GM19438 (cell line): ENCODE measurements around the gene EPHB1.

ENCODE experiments used
- ATAC-seq: cut with Tn5 transposase; IDR thresholded peaks from one replicate; pipeline ENCODE4 v1.9.1; 2021; ENCODE audit warnings: low read depth; ENCODE audit not compliant: unreplicated experiment

The EPHB1 gene

DNA sequence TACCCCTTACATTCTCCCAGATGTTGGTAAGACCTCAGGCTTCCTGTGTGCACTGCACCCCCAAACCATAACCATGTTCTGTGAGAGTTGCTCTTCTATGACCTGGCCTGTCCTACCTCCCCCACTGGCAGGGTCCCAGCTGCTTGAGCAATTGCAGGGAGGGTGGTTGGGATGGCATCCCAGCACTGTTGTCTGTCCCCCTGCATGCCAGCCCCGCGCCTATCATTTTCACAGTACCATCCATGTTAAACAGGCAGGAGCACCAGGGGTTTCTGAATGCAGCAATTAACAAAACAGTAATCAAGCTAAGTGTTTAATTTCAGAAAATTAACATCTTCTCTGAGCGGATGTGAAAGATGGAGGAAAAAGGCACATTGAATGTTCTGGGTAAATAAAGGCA lies 345.5 kb downstream of the EPHB1 start:
- no peak for ATAC-seq

- no peak for ATAC-seq
These were observed 346.1 kb downstream of the EPHB1 start for GRCh38 chr3:135141160-135141559.

GRCh38 chr3:135141672-135142071 lies 346.6 kb downstream of the EPHB1 start:
- no peak for ATAC-seq

- ATAC-seq, result no peak
These were observed 347.5 kb downstream of the EPHB1 start for GRCh38 chr3:135142530-135142929.

DNA sequence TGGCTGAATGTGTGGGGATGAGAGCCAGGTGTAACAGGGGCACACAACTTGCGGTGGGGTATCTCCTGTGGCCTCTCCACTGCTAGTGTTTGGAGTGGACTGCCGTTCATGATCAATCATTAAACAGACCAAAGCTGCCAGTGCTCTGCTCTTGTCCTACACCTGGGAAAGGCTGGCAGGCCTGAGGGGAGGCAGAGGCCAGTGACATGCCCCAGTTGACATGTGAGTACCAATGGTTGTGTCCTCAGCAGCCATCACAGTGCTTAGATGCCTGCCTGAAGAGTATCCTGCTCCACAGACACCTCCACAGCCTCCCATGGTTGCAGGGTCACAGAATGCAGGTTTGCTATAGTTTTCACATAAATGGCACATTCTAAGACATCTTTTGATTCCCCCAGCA lies 348.4 kb downstream of the EPHB1 start:
- no peak for ATAC-seq

DNA sequence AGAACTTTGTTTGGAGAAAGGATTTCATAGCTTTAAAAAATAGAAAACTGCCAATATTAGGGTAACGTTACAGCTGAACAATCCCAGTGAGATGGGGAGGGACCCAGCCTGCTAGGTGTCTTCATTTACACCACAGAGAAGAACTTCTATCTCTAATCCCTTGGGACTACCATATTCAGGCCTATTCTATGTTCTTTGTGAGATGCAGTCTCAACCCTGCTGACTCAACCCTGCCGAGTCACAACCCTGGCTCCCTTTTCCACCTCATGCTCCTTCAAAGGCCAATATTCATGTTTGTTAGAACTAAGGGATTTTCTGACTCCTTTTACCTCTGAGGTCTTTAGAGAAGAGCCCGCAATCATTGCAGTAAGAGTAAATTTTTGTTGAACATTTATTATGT lies 350.5 kb downstream of the EPHB1 start:
- no peak for ATAC-seq

GRCh38 chr3:135147657-135148056 lies 352.6 kb downstream of the EPHB1 start:
- ATAC-seq, result no peak

- ATAC-seq, result no peak
These were observed 353.4 kb downstream of the EPHB1 start for GRCh38 chr3:135148398-135149020.

DNA sequence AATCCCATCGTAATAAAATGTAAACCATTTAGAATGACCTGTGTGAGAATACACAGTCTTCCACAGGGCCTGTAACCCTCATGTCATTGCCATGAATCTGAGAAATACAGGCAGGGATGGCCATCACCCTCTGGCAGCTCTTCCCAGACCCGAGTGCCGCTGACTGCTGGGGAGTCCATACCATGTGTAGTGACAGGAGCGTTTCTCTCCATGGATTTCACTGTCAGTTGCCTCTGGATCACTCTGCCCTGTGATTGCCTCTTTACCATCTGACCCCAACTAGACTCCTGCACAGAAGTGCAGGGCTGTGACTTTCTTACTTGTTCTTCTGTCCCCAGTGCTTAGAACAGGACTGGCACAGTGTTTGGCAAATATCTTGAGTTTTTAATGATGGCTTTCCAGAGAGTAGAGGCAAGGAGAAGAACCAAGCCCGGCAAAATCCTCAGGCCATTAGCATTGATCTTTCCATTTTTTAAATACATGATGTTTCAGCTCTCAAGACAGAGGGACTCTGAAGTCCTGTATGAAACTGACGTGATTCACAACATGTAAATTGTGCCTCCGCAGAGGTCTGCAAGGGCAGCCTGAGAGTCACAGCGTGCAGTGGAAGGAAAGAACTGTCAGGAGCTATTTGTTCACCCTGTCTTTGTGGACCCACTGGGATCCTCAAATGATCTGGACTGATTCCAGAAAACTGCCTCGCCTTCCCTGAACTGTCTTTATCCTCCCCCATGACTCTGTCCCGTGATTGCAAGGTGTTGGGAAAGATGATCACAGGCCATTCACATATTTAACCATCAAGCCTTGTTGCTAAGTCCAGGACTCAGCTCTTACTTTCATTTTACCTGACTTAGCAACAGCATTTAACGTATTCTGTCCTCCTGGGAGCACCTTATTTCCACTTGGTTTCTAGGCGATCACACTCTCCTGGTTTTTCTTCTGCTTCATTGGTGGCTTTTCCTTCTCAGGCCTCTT lies 354.9 kb downstream of the EPHB1 start:
- ATAC-seq, result no peak

GRCh38 chr3:135154186-135154585 lies 359.1 kb downstream of the EPHB1 start:
- no peak for ATAC-seq

- no peak for ATAC-seq
These were observed 360.2 kb downstream of the EPHB1 start for GRCh38 chr3:135155228-135155627.

DNA sequence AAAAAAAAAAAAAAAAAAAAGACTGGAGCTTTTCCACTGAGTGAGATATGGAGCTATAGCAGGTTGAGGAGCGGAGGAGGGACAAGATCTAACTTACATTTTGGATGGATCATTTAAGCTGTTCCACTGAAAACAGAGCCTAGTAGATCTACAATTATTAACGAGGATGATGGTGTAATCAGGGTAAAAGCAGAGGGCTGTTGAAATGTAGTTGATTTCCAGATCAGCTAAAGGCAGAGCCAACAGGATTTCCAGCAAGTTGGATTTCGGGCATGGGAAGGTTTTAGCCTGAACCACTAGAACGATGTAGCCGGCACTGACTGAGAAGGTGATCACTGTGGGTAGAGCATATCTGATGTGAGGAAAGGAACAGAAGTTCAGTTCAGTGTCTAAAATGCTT lies 360.7 kb downstream of the EPHB1 start:
- ATAC-seq, result no peak

DNA sequence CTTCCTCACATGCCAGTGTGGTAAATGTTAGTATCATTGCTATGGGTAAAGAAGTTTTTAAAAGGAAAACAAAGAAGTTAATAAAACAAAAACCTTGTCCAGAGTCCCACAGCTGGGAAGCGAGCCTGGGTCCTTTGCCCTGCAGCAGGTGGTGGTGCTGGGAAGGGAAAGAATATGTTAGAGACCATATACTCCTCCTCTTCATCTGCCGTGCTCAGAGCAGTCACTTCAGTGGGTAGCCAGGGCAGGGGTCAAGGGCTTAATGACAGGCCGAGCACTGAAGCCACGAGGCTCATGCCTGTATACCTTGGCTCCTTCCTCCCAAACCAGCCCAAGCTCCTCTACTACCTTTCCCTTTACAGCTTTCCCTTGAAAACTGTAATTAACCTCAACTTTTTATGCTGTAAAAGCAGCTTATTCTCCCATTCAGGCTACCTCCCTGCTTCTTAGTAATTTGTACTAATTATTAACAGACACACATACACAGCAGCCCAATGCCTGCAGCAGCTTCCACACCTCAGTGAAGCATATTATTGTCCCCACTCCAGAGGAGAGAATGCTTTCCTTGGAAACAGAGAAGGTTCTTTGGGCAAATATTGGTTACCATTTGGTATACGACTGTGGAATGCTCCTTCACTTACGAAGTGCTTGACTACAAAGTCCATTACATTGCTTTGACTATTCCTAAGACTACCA lies 362.1 kb downstream of the EPHB1 start:
- ATAC-seq, result no peak

GRCh38 chr3:135158520-135158919 lies 363.5 kb downstream of the EPHB1 start:
- no peak for ATAC-seq

GRCh38 chr3:135159681-135160247 lies 364.7 kb downstream of the EPHB1 start:
- no peak for ATAC-seq

DNA sequence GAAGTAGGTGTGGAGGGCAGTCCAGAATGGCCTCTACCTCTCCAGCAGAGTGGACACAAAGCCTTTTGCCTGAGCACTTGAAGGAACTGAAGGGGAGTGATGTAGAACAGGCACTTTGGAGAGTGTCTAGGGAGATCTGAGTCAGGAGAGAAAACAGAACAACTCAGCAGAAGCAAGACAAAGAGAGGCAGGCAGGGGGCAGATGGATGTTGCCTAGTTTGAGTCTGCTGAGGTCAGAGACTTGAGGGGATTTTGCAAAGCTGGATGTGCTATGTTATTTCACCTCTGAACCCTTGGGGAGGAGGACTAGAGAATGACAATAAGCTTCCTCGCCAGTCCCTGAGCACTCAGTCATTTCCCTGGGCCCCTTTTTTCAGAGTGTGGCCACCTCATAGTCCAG lies 366.4 kb downstream of the EPHB1 start:
- no peak for ATAC-seq

GRCh38 chr3:135163701-135164100 lies 368.6 kb downstream of the EPHB1 start:
- ATAC-seq, result no peak

- ATAC-seq, result no peak
These were observed 370.2 kb downstream of the EPHB1 start for GRCh38 chr3:135165260-135165659.

GRCh38 chr3:135166266-135166825 lies 371.3 kb downstream of the EPHB1 start:
- no peak for ATAC-seq

DNA sequence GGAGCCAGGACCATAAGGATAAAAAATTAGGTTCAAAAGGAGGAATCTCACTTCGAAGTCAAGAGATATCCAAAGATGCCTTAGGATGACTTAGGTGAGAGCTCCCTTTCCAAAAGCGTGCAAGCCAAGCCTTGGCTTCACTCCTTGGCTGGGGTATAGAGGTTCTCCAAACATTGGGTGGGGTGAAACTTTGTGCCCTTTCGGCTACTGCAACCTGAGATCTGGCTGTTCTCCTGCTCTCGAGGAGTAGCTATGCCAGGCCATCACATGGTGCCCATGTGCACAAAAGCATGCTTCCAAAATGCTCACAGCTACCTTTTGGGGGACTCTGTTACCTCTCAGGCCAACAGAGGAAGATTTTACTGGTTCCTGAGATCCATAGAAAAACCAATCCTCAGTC lies 373.8 kb downstream of the EPHB1 start:
- no peak for ATAC-seq

- ATAC-seq, result no peak
These were observed 374.6 kb downstream of the EPHB1 start for GRCh38 chr3:135169651-135170050.
